Suprapubic skin (tissue), 3 donors: ENCODE measurements around the gene FBXO30.

ENCODE experiments used
- CTCF ChIP-seq, 2 donors: fragments of 200-600 bp in 1 of 2; fragments of 450-650 bp in 1 of 2; sonication (generic) in 1 of 2; IDR thresholded peaks; one replicate each; pipeline ENCODE4 v1.5.1; 2016 to 2019; ENCODE audit warnings: antibody characterized with exemption in 2 of 2, mild to moderate bottlenecking in 1 of 2, moderate library complexity in 1 of 2
- POLR2AphosphoS5 ChIP-seq, 3 donors: sonication (generic); formaldehyde crosslinking; IDR thresholded peaks; one replicate each; pipeline ENCODE4 v1.6.1; 2017; ENCODE audit warnings: antibody characterized with exemption in 3 of 3

- TF ChIP-seq CTCF (IDR thresholded peaks at IDR 0.05): no peak
- no peak for TF ChIP-seq POLR2AphosphoS5 (IDR thresholded peaks at IDR 0.05)
Observed at GRCh38 chr6:145815309-145816274, 997 bp upstream of the FBXO30 start.
